Stimulated activated CD4-positive, alpha-beta T cell treated with anti-CD3 and anti-CD28 coated beads, Interleukin-4, amount 100 ng/mL, for 1 hour (primary cell): ENCODE data around the gene MOV10.

ENCODE experiments used
- DNase-seq: peaks from one replicate; pipeline ENCODE4 v3.0.0-alpha.2; 2020

Gene MOV10

GRCh38 chr1:112700290-112701226 is 26.1 kb downstream of the MOV10 start:
- peak; percentile 59 for DNase-seq

GRCh38 chr1:112701227-112702066 is 27.0 kb downstream of the MOV10 start:
- DNase-seq, result no peak

GRCh38 chr1:112702067-112702395 is 27.6 kb downstream of the MOV10 start:
- no peak for DNase-seq

GRCh38 chr1:112702420-112703261 is 28.2 kb downstream of the MOV10 start:
- DNase-seq, result no peak

GRCh38 chr1:112703706-112704105 is 29.2 kb downstream of the MOV10 start:
- no peak for DNase-seq

- DNase-seq, result no peak
These were observed 30.0 kb downstream of the MOV10 start for GRCh38 chr1:112704391-112704933.

GRCh38 chr1:112704934-112705627 is 30.6 kb downstream of the MOV10 start:
- DNase-seq, result no peak

- DNase-seq, result peak; percentile 35
These were observed 32.2 kb downstream of the MOV10 start, which contains the start of gene RHOC for GRCh38 chr1:112706505-112707220. Gene RHOC (minus strand): TSS chr1:112707127. CDS start chr1:112703799, 3,328 bp downstream.

GRCh38 chr1:112707221-112708001 is 33.0 kb downstream of the MOV10 start:
- DNase-seq, result peak; percentile 63

- DNase-seq, result no peak
These were observed 33.6 kb downstream of the MOV10 start for GRCh38 chr1:112708002-112708448.

GRCh38 chr1:112708489-112708888 is 34.0 kb downstream of the MOV10 start:
- DNase-seq, result no peak

- no peak for DNase-seq
These were observed 35.7 kb downstream of the MOV10 start for GRCh38 chr1:112710159-112710558.

GRCh38 chr1:112710586-112710985 is 36.1 kb downstream of the MOV10 start:
- no peak for DNase-seq

- DNase-seq, result no peak
These were observed 36.6 kb downstream of the MOV10 start for GRCh38 chr1:112711041-112711440.

- DNase-seq, result no peak
These were observed 37.2 kb downstream of the MOV10 start for GRCh38 chr1:112711670-112712069.

- DNase-seq, result no peak
These were observed 37.7 kb downstream of the MOV10 start for GRCh38 chr1:112712191-112712590.

GRCh38 chr1:112712701-112713128 is 38.3 kb downstream of the MOV10 start:
- no peak for DNase-seq

GRCh38 chr1:112713466-112714312 is 39.2 kb downstream of the MOV10 start:
- no peak for DNase-seq
